ENCODE data around the gene RNF157.

RNF157 gene

DNA sequence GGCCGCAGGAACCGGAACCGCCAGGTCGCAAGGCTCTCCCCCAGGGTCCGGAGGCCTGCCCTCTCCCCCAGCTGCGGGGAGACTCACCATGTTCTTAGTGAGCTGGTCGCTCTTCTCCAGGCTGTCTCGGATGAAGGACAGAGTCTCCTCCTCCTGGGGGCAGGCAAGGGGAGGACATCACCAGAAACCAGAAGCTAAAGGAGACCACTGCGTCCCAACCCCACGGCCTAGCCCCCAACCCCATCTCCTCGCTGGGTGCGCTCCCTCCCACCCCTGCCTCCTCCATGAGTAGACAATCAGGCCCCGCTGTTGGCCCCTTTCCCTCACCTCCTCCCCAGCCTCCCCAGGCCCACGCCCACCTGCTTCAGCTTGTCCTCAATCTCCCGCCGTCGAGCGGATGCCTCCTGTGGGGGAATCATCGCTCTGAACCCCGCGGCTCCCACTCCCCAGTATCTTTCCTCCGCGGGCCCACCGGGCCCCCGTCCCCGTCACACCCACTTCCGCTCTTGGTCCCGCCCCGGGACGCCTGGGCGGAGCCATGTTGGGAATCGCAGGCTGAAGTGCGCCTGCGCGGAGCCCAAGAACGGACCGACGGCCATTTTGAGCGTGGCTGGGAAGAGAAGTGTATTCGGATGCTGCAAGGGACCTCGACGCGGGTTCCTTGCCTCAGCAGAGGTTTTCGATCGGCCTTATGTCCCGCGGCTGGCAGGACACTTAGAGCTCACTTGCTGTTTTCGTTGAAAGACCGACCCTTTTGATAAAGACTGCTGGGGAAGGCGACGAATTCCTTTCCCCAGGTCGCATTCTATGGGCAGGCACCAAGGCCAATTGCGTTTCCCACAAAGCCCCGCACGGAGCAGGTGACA lies 136.8 kb downstream of the RNF157 start, which contains the start of gene EXOC7:
Gene EXOC7 (minus strand): TSS at position 514 of the 866 bp plus-strand sequence. CDS start 95 bp downstream, at position 419.
- in situ Hi-C loops (cut with MboI; ENCODE audit: low sequenced_read_pairs), result loop anchor here (25.0 kb wide), 1 partner anchor 284 kb away; the partner anchor contains the start of gene SPHK1

DNA sequence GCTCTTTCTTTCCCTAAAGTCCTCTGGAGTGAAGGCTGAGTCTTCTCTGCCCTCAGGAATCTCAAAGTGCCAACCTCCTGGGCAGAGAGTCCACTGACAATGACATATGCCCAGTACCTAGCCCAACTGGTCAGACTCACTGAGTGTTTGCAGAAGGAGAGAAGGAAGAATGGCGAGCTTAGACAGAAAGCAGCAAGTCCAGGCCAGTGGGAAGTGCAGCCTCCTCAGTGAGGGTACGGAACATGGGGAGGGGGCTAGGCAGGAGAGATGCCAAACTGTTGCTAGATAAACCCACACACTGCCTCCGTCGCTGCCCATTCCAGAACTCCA lies 137.4 kb downstream of the RNF157 start:
- in situ Hi-C loops (cut with MboI; ENCODE audit: low sequenced_read_pairs), result loop anchor here (25.0 kb wide), 1 partner anchor 284 kb away; the partner anchor contains the start of gene SPHK1

DNA sequence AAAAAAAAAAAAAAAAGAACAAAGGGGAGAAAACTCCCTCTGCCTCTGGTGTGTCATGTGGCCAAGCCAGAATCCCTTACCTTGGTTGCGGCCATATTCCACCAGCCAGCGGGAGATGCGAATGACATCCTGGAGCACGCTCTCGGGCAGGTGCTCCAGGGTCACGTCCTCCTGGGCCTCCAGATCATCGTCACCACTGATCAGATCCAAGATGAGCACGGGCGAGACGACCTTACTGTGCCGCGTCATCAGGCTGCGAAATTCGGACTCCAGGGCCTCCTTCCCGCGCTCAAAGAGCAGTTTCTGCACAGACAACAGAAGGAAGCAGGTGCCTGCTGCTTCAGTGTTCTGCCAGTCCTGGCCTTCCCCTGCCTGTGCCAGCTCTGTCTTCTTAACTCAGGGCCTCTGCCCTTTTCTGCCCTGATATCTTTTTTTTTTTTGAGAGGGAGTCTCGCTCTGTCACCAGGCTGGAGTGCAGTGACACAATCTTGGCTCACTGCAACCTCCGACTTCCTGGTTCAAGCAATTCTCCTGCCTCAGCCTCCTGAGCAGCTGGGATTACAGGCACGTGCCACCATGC lies 142.5 kb downstream of the RNF157 start:
- in situ Hi-C loops (cut with MboI; ENCODE audit: low sequenced_read_pairs), result no loop called here

DNA sequence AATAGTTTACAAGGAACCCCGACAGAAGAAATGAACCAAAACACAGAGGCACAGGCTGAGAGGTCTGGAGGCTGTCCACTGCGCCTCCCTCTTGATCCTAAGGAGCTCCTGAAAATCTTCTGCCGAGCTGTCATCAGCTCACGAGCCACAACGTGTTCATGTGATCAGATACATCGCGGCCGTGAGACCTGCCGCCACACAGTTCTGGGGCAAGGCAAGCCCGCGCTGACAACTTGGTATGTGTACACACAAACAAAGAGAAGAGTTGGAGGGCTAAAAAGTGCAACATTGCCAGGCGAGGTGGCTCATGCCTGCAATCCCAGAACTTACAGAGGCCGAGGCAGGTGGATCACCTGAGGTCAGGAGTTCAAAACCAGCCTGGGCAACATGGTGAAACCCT lies 144.3 kb downstream of the RNF157 start:
- in situ Hi-C loops (cut with MboI; ENCODE audit: low sequenced_read_pairs), result no loop called here

DNA sequence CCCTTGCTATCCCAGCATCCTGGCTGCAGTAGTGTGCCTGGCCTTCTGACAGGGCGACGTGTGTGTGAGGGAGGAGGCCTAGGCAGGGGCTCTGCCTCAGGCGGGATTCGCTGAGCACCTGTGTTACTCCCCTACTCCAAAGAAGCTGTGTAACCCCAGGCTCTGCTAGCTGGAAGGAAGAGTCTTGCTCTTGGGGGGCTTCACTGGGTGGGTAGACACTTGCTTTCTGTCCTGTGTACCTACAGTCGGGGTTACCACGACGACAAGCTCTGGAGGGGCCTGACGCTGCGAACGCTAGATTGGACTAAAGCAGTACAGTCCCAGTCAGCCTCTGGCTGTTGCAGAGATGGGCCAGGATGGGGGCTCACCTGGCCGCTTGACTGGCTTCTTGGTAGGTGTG lies 146.2 kb downstream of the RNF157 start:
- in situ Hi-C loops (cut with MboI; ENCODE audit: low sequenced_read_pairs), result no loop called here

DNA sequence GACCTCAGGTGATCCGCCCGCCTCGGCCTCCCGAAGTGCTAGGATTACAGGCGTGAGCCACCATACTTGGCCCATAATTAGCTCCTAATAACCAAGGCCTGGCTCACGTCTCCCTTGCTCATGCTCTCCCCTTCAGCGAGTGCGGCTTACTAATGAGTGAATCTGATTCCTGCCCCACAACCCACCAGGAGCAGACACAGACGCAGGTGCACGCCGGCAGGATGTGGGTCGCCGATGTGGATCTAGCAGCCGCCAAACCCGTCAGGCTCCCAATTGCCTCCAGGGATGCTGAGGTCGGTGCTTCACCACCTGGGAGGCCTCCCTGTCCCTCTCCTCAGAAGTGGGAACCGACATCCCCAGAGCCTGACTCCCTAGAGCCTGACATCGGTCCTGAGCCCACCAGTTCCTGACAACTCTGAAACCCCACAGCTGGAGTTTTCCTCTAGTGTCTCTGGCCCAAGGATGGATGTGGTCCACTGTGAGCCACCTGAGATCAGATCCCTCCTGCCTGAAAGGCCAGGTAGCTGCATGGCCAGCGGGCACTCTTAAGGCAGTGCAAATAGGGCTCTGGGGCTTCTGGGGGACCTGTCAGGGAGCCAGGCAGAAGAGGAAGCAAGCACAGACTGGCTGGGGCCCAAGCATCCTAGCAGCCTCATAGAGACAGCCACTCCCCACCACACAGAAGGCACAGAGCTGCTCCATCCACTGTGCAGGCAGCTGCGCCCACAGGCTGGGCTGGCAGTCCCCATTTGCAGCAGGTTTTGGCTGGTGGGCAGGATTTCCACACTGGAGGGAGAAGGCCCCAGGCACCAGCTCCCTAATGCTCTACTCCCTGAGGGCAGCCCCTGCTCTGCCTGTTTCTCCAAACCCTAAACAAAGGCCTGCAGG lies 147.5 kb downstream of the RNF157 start:
- in situ Hi-C loops (cut with MboI; ENCODE audit: low sequenced_read_pairs), result no loop called here
